Lower leg skin (tissue), 4 donors: ENCODE data around the gene TRAK1. TPM values are rescaled to one million over a fixed set of nuclear protein-coding genes. Genes with fewer than 3 reads are reported as not detected.

ENCODE experiments used
- DNase-seq, 2 donors: peaks; one replicate each; pipeline ENCODE4 v3.0.0-alpha.2; 2019; ENCODE audit warnings: low spot score in 2 of 2
- H3K4me3 ChIP-seq: fragments of 200-600 bp; sonication (generic); 2 replicates; pipeline ENCODE4 v1.5.1; 2017; ENCODE audit warnings: mild to moderate bottlenecking, low read depth; ENCODE audit not compliant: poor library complexity, severe bottlenecking
- CTCF ChIP-seq, 3 donors: fragments of 450-650 bp; IDR thresholded peaks; one replicate each; pipeline ENCODE4 v1.5.1; 2016; ENCODE audit warnings: antibody characterized with exemption in 3 of 3, mild to moderate bottlenecking in 3 of 3, moderate library complexity in 2 of 3
- POLR2A ChIP-seq, 2 donors: fragments of 450-650 bp; IDR thresholded peaks; one replicate each; pipeline ENCODE4 v1.6.1; 2016 to 2017; ENCODE audit warnings: antibody characterized with exemption in 2 of 2, mild to moderate bottlenecking in 1 of 2, moderate library complexity in 1 of 2
- WGBS, 2 donors: methylation state at CpG; one replicate each; pipeline ENCODE4 v1.1.5; 2018; 5-methylcytosine and 5-hydroxymethylcytosine counted together
- intact Hi-C: fragments of 100-400 bp; cut with DNase I; formaldehyde crosslinking; loops from one replicate; pipeline ENCODE4 v1.15.0; 2023; ENCODE audit warnings: low total_unique reads
- total RNA-seq, 4 donors: library from RNA; depleted of rRNA; stranded (reverse); fragments of >200 nt; gene quantifications; one replicate each; pipeline ENCODE4 v1.1.0, GENCODE V29; 2016

TRAK1 gene
- total RNA-seq, 4 donors from 2014 or later = 69.0 to 96.3 (median 84.9) TPM

GRCh38 chr3:42265059-42265991, 174.2 kb downstream of the TRAK1 start:
- no peak for DNase-seq
- intact Hi-C loops = no loop called here
- H3K4me3 ChIP-seq = no peak overlapping the region
- TF ChIP-seq CTCF (IDR thresholded peaks at IDR 0.05) (no peak), POLR2A (IDR thresholded peaks at IDR 0.05) (no peak)
- 8 to 9% methylated on average over 41 to 49 of the region's 60 CpGs for WGBS, 2 donors

GRCh38 chr3:42266085-42266484, 174.9 kb downstream of the TRAK1 start, which contains the start of gene CCK:
Gene CCK, minus strand, starts transcription at chr3:42266185. Its CDS starts 2,555 bp downstream, at chr3:42263630.
- no peak for DNase-seq
- no peak for TF ChIP-seq POLR2A (IDR thresholded peaks at IDR 0.05)
- no peak for TF ChIP-seq CTCF (IDR thresholded peaks at IDR 0.05)
- 36% methylated on average over 16 of the region's 16 CpGs for WGBS, 2 donors
- intact Hi-C loops = no loop called here
- no peak within 1 kb of the TSS for H3K4me3 ChIP-seq

- TF ChIP-seq POLR2A (IDR thresholded peaks at IDR 0.05) (no peak), CTCF (IDR thresholded peaks at IDR 0.05) (no peak)
- DNase-seq = no peak
- no peak overlapping the region for H3K4me3 ChIP-seq
- WGBS, 2 donors = 82 to 87% methylated on average over 6 of the region's 6 CpGs
- intact Hi-C loops = no loop called here
Observed at GRCh38 chr3:42267878-42268277, 176.7 kb downstream of the TRAK1 start.

GRCh38 chr3:42269647-42270046, 178.5 kb downstream of the TRAK1 start:
- no peak overlapping the region for H3K4me3 ChIP-seq
- TF ChIP-seq POLR2A (IDR thresholded peaks at IDR 0.05) (no peak), CTCF (IDR thresholded peaks at IDR 0.05) (no peak)
- WGBS, 2 donors = 90 to 91% methylated on average over 7 of the region's 7 CpGs
- DNase-seq = no peak
- intact Hi-C loops = no loop called here

GRCh38 chr3:42270561-42270960, 179.4 kb downstream of the TRAK1 start:
- H3K4me3 ChIP-seq = no peak overlapping the region
- TF ChIP-seq CTCF (IDR thresholded peaks at IDR 0.05) (no peak), POLR2A (IDR thresholded peaks at IDR 0.05) (no peak)
- no peak for DNase-seq
- intact Hi-C loops = no loop called here
- WGBS, 2 donors = 54 to 61% methylated on average over 1 of the region's 1 CpG
